Transverse colon (tissue), 4 donors: ENCODE data around the gene CRMP1.

Experiments
- POLR2A ChIP-seq: fragments of 450-650 bp; IDR thresholded peaks from one replicate; pipeline ENCODE4 v1.6.1; 2016; ENCODE audit warnings: antibody characterized with exemption, mild to moderate bottlenecking, moderate library complexity
- POLR2AphosphoS5 ChIP-seq, 3 donors: sonication (generic); formaldehyde crosslinking; IDR thresholded peaks; one replicate each; pipeline ENCODE4 v1.6.1; 2016; ENCODE audit warnings: antibody characterized with exemption in 3 of 3
- TF ChIP-seq, protein P1 (sequence below), 5 experiments: fragments of 200-600 bp in 3 of 5; fragments of 450-650 bp in 2 of 5; sonication (generic) in 3 of 5; IDR thresholded peaks; 1 replicate in 2 of 5; 2 replicates in 3 of 5; pipeline ENCODE4 v1.5.1; 2016 to 2017; ENCODE audit warnings: antibody characterized with exemption in 5 of 5, inconsistent platforms in 3 of 5, mild to moderate bottlenecking in 2 of 5, moderate library complexity in 1 of 5

- TF ChIP-seq POLR2AphosphoS5 (IDR thresholded peaks at IDR 0.05) (no peak), POLR2A (no peak)
- TF ChIP-seq, protein P1, sequence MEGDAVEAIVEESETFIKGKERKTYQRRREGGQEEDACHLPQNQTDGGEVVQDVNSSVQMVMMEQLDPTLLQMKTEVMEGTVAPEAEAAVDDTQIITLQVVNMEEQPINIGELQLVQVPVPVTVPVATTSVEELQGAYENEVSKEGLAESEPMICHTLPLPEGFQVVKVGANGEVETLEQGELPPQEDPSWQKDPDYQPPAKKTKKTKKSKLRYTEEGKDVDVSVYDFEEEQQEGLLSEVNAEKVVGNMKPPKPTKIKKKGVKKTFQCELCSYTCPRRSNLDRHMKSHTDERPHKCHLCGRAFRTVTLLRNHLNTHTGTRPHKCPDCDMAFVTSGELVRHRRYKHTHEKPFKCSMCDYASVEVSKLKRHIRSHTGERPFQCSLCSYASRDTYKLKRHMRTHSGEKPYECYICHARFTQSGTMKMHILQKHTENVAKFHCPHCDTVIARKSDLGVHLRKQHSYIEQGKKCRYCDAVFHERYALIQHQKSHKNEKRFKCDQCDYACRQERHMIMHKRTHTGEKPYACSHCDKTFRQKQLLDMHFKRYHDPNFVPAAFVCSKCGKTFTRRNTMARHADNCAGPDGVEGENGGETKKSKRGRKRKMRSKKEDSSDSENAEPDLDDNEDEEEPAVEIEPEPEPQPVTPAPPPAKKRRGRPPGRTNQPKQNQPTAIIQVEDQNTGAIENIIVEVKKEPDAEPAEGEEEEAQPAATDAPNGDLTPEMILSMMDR (IDR thresholded peaks at IDR 0.05): no peak
Observed at GRCh38 chr4:5857199-5857598, 35.7 kb downstream of the CRMP1 start.
